PC-3 (cell line): Measurements from ENCODE around the gene ISL1.

Source experiments
- EZH2 ChIP-seq: fragments of 300-600 bp; sonication (generic); IDR thresholded peaks from one replicate; pipeline ENCODE4 v1.6.1; 2017; ENCODE audit warnings: antibody characterized with exemption, mild to moderate bottlenecking, low read length; ENCODE audit not compliant: unreplicated experiment
- TF ChIP-seq, protein P1 (sequence below): fragments of 300-600 bp; sonication (generic); conservative IDR thresholded peaks from 2 replicates; pipeline ENCODE4 v1.5.1; 2017; ENCODE audit warnings: antibody characterized with exemption, low read depth, mild to moderate bottlenecking, low read length

DNA sequence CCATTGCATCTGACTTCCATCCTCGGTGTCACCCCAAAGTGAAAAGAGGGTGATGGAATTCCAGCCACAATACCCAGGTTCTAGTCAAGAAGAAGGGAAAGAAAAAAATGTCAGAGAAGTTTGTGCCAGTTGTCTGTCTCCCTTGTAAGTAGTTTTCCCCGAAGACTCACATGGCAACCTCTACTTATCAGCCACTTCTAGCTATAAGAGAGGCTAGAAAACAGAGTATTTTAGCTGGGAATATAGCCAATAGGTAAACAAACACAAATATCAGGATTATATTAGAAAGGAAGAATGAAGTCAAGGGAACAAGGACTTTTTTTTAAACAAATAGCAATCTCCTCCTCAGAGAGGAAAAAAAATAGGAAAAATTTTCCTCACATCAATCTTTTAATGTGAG lies 12.2 kb upstream of the ISL1 start:
- TF ChIP-seq, protein P1, sequence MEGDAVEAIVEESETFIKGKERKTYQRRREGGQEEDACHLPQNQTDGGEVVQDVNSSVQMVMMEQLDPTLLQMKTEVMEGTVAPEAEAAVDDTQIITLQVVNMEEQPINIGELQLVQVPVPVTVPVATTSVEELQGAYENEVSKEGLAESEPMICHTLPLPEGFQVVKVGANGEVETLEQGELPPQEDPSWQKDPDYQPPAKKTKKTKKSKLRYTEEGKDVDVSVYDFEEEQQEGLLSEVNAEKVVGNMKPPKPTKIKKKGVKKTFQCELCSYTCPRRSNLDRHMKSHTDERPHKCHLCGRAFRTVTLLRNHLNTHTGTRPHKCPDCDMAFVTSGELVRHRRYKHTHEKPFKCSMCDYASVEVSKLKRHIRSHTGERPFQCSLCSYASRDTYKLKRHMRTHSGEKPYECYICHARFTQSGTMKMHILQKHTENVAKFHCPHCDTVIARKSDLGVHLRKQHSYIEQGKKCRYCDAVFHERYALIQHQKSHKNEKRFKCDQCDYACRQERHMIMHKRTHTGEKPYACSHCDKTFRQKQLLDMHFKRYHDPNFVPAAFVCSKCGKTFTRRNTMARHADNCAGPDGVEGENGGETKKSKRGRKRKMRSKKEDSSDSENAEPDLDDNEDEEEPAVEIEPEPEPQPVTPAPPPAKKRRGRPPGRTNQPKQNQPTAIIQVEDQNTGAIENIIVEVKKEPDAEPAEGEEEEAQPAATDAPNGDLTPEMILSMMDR = no peak
- no peak for TF ChIP-seq EZH2
